RWPE2 (cell line): ENCODE measurements around the gene DGCR2.

Experiments
- ATAC-seq: fragments of 200-7000 bp; cut with Tn5 transposase; 3 replicates; pipeline ENCODE4 v1.9.1; 2021; ENCODE audit warnings: low read depth
- DNase-seq: peaks from one replicate; pipeline ENCODE4 v3.0.0-alpha.2; 2020; ENCODE audit warnings: low spot score
- H3K27ac ChIP-seq: fragments of 450-650 bp; 2 replicates; pipeline ENCODE4 v1.5.1; 2017; ENCODE audit warnings: mild to moderate bottlenecking; ENCODE audit not compliant: poor library complexity, severe bottlenecking
- H3K27me3 ChIP-seq: fragments of 250-450 bp; sonication (Bioruptor Pico); 2 replicates; pipeline ENCODE4 v1.5.1; 2021; ENCODE audit warnings: mild to moderate bottlenecking, moderate library complexity; ENCODE audit not compliant: insufficient read depth, poor library complexity, severe bottlenecking
- H3K36me3 ChIP-seq: fragments of 250-450 bp; sonication (Bioruptor Pico); 2 replicates; pipeline ENCODE4 v1.5.1; 2020; ENCODE audit warnings: low read depth, mild to moderate bottlenecking, moderate library complexity
- H3K4me1 ChIP-seq: fragments of 250-450 bp; sonication (Bioruptor Pico); 2 replicates; pipeline ENCODE4 v1.5.1; 2021; ENCODE audit warnings: mild to moderate bottlenecking, moderate library complexity; ENCODE audit not compliant: insufficient read depth, poor library complexity, severe bottlenecking
- H3K4me3 ChIP-seq: fragments of 250-450 bp; sonication (Bioruptor Pico); 2 replicates; pipeline ENCODE4 v1.5.1; 2021; ENCODE audit warnings: mild to moderate bottlenecking, moderate library complexity; ENCODE audit not compliant: severe bottlenecking
- H3K9me3 ChIP-seq: fragments of 250-450 bp; sonication (Bioruptor Pico); 2 replicates; pipeline ENCODE4 v1.5.1; 2021; ENCODE audit warnings: mild to moderate bottlenecking, moderate library complexity; ENCODE audit not compliant: severe bottlenecking
- CTCF ChIP-seq: fragments of 450-650 bp; IDR thresholded peaks from one replicate; pipeline ENCODE4 v1.5.1; 2017; ENCODE audit warnings: mild to moderate bottlenecking, moderate library complexity; ENCODE audit not compliant: poor library complexity, severe bottlenecking

Gene DGCR2

DNA sequence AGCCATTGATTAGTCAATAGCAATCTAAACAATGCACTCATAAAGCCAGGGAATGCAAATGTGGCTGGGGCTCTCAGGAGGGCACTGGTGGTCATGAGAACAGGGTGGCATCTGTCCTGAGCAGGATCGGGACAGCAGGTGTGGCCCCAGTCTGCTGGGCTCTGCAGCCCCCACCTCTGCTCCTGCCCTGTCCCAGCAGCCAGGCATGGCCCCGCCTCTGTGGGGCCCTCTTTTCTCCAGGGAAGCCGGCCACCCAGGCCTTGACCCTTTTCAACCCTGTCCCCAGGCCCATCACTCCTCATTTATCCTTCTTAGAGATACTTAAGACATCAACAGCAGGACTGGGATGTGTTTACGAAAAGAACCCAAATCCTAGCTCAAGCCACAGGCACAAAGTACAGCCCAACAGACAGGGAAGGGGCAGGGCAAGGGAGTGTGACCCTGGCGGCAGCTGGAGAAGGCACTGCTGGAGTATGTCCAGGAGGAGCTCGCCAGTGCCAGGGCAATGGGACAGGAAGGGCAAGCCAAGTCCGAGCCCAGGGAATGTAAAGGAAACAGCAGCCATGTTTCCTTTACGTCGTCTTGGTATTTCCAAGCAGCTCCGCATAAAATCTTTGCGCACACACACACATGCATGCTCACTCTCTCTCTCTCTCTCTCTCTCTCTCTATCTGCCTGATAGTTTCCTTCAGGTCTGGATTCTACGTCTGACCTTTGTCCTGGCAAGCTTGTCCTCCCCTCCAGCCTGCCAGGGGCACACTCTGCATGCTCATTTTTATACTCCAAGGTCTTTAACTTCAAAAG is 59.9 kb downstream of the DGCR2 start:
- no peak for TF ChIP-seq CTCF
- no peak for DNase-seq
- Histone ChIP-seq H3K9me3 (no peaks in the 10 kb centered on the region), H3K4me3 (no peak overlapping the region), H3K36me3 (peaks cover 45% of the 10 kb centered on the region), H3K4me1 (peaks cover 14% of the 10 kb centered on the region), H3K27me3 (no peaks in the 10 kb centered on the region), H3K27ac (no peak overlapping the region)
- no peak for ATAC-seq

- no peak for TF ChIP-seq CTCF
- H3K36me3 ChIP-seq = peaks cover 41% of the 10 kb centered on the region
- H3K4me1 ChIP-seq = peaks cover 8% of the 10 kb centered on the region
These were observed 60.6 kb downstream of the DGCR2 start for GRCh38 chr22:19061471-19062138.

DNA sequence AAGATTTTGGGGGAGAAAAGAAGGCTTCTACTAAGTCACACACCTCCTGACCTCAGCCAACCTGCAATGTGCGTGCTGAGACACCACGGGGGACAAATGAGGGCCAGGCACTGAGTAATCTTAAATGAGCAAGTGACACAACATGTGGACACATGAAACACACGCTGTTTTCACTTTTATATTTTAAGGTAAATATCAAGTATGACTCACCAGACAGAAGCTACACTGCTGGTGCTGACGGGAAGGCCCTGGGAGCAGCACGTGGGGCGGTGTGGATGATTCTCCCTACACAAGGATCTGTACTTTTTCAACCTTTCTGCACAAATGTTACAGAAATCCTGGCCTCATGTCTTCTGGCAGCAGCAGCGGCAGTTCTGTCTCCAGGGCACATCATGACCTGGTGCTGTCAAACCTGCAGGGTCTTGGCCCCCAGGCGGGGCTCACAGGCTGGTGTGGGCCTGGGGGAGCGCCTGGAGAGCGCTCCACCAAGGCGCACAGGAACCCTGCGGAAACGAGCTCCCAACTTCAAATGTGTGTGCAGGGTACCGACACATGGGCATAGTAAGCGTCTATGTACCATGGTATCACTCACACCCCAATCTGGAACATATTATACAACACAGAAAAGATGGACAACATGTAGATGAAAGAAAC is 61.7 kb downstream of the DGCR2 start:
- H3K36me3 ChIP-seq = peaks cover 33% of the 10 kb centered on the region
- H3K27ac ChIP-seq = no peak overlapping the region
- DNase-seq = no peak
- peak; percentile 81 for ATAC-seq
- no peaks in the 10 kb centered on the region for H3K27me3 ChIP-seq
- H3K9me3 ChIP-seq = no peaks in the 10 kb centered on the region
- TF ChIP-seq CTCF = no peak
- peaks cover 8% of the 10 kb centered on the region for H3K4me1 ChIP-seq
- H3K4me3 ChIP-seq = no peak overlapping the region

More at GRCh38 chr22:19061471-19062138, 60.6 kb downstream of the DGCR2 start:
- Histone ChIP-seq H3K27ac (no peak overlapping the region), H3K27me3 (no peaks in the 10 kb centered on the region), H3K4me3 (no peak overlapping the region), H3K9me3 (no peaks in the 10 kb centered on the region)
- ATAC-seq (no peak), DNase-seq (no peak)

- TF ChIP-seq CTCF = no peak
- Histone ChIP-seq H3K27ac (no peak overlapping the region), H3K9me3 (no peaks in the 10 kb centered on the region), H3K27me3 (no peaks in the 10 kb centered on the region), H3K4me1 (peaks cover 8% of the 10 kb centered on the region), H3K36me3 (peaks cover 34% of the 10 kb centered on the region), H3K4me3 (no peak overlapping the region)
- ATAC-seq (no peak), DNase-seq (no peak)
These were observed 62.5 kb downstream of the DGCR2 start for GRCh38 chr22:19059481-19060278.
